PC-3 (cell line): ENCODE data around the gene MED17. TPM values are rescaled to one million over a fixed set of nuclear protein-coding genes. Genes with fewer than 3 reads are reported as not detected.

Experiments
- ATAC-seq: fragments of 200-7000 bp; cut with Tn5 transposase; 2 replicates; pipeline ENCODE4 v1.9.1; 2020; ENCODE audit warnings: mild to moderate bottlenecking, moderate library complexity
- BruUV-seq: library from RNA; stranded (reverse); fragments of 400-500 nt; replicated peaks from 2 replicates; lab custom pipeline; 2021; lab: Mats Ljungman, UMichigan
- CTCF ChIA-PET: fragments of 300-600 bp; sonication (Branson Sonifier 250); formaldehyde crosslinking; loops from one replicate; lab custom pipeline; 2022; ENCODE audit warnings: antibody characterized with exemption; lab: Charles Lee
- POLR2A ChIA-PET: fragments of 300-600 bp; sonication (Branson Sonifier 250); formaldehyde crosslinking; loops from one replicate; lab custom pipeline; 2022; ENCODE audit warnings: antibody characterized with exemption; ENCODE audit not compliant: unreplicated experiment; lab: Charles Lee
- DNase-seq: peaks from one replicate; pipeline ENCODE4 v3.0.0-alpha.2; 2015
- H2AFZ ChIP-seq: fragments of 300-600 bp; sonication (generic); 2 replicates; pipeline ENCODE4 v1.6.0; 2016; ENCODE audit warnings: antibody characterized with exemption, low read length
- H3F3A ChIP-seq: fragments of 300-600 bp; sonication (generic); one replicate; pipeline ENCODE4 v1.6.0; 2017; ENCODE audit warnings: antibody characterized with exemption, low read length, control low read depth, mild to moderate bottlenecking; ENCODE audit not compliant: unreplicated experiment
- H3K27ac ChIP-seq: fragments of 300-600 bp; sonication (generic); 2 replicates; pipeline ENCODE4 v1.5.1; 2016; ENCODE audit warnings: mild to moderate bottlenecking, low read length
- H3K27me3 ChIP-seq: fragments of 300-600 bp; sonication (generic); 2 replicates; pipeline ENCODE4 v1.6.1; 2016; ENCODE audit warnings: low read length, mixed read lengths
- H3K36me3 ChIP-seq: fragments of 300-600 bp; sonication (generic); 2 replicates; pipeline ENCODE4 v1.6.1; 2016; ENCODE audit warnings: low read depth, mixed run types, low read length, mixed read lengths
- H3K4me1 ChIP-seq: fragments of 300-600 bp; sonication (generic); 2 replicates; pipeline ENCODE4 v1.5.1; 2016; ENCODE audit warnings: low read length; ENCODE audit not compliant: insufficient read depth
- H3K4me2 ChIP-seq: fragments of 300-600 bp; sonication (generic); 2 replicates; pipeline ENCODE4 v1.6.0; 2016; ENCODE audit warnings: low read length
- H3K4me3 ChIP-seq: fragments of 300-600 bp; sonication (generic); 2 replicates; pipeline ENCODE4 v1.5.1; 2016; ENCODE audit warnings: mild to moderate bottlenecking, low read length, mixed read lengths
- H3K79me2 ChIP-seq: fragments of 300-600 bp; sonication (generic); 2 replicates; pipeline ENCODE4 v1.6.1; 2017; ENCODE audit warnings: low read length, mixed read lengths
- H3K9ac ChIP-seq: fragments of 300-600 bp; sonication (generic); 2 replicates; pipeline ENCODE4 v1.6.0; 2016; ENCODE audit warnings: mild to moderate bottlenecking, low read length
- H3K9me2 ChIP-seq: fragments of 300-600 bp; sonication (generic); replicated peaks from 2 replicates; pipeline ENCODE4 v1.6.1; 2016; ENCODE audit warnings: mixed run types, low read length, mixed read lengths
- H3K9me3 ChIP-seq: fragments of 300-600 bp; sonication (generic); 2 replicates; pipeline ENCODE4 v1.6.1; 2016; ENCODE audit warnings: low read length, mixed read lengths
- H4K20me1 ChIP-seq: fragments of 300-600 bp; sonication (generic); 2 replicates; pipeline ENCODE4 v1.6.1; 2016; ENCODE audit warnings: low read length, mixed read lengths
- CTCF ChIP-seq: fragments of 300-600 bp; sonication (generic); conservative IDR thresholded peaks from 2 replicates; pipeline ENCODE4 v1.5.1; 2017; ENCODE audit warnings: antibody characterized with exemption, low read depth, mild to moderate bottlenecking, low read length
- EZH2 ChIP-seq: fragments of 300-600 bp; sonication (generic); IDR thresholded peaks from one replicate; pipeline ENCODE4 v1.6.1; 2017; ENCODE audit warnings: antibody characterized with exemption, mild to moderate bottlenecking, low read length; ENCODE audit not compliant: unreplicated experiment
- EZH2phosphoT487 ChIP-seq: fragments of 300-600 bp; sonication (generic); IDR thresholded peaks from 2 replicates; pipeline ENCODE4 v1.6.1; 2018; ENCODE audit warnings: mild to moderate bottlenecking, antibody characterized with exemption, low read length, borderline replicate concordance
- intact Hi-C: fragments of 100-400 bp; cut with micrococcal nuclease; formaldehyde crosslinking; loops from 2 replicates; pipeline ENCODE4 v1.9.0; 2023
- total RNA-seq: library from RNA; depleted of rRNA; stranded (reverse); fragments of >200 nt; gene quantifications from 2 replicates; pipeline ENCODE4 v1.2.3, GENCODE V29; 2014

Gene MED17
- total RNA-seq, 1 experiment from 2014 or later: 58.5 TPM

- H3K4me3 ChIP-seq: no peak overlapping the region
- CTCF ChIA-PET: no interaction called here
- H3F3A ChIP-seq: no peaks in the 10 kb centered on the region
- no TSS peak for BruUV-seq
- H3K9me3 ChIP-seq: no peaks in the 10 kb centered on the region
- intact Hi-C loops: no loop called here
- peaks cover 9% of the 10 kb centered on the region; the same call in 1 of the 2 replicates for H3K36me3 ChIP-seq
- no peaks in the 10 kb centered on the region for H3K4me1 ChIP-seq
- no peak overlapping the region for H3K4me2 ChIP-seq
- POLR2A ChIA-PET: no interaction called here
- H3K27me3 ChIP-seq: no peaks in the 10 kb centered on the region
- no peaks in the 10 kb centered on the region for H3K9me2 ChIP-seq
- DNase-seq (no peak), ATAC-seq (no peak)
- TF ChIP-seq EZH2: no peak
- TF ChIP-seq CTCF: no peak
- no peak for TF ChIP-seq EZH2phosphoT487
- no peak overlapping the region for H3K27ac ChIP-seq
- H4K20me1 ChIP-seq: no peaks in the 10 kb centered on the region
- no peak overlapping the region for H2AFZ ChIP-seq
- H3K9ac ChIP-seq: no peak overlapping the region
- no peaks in the 10 kb centered on the region for H3K79me2 ChIP-seq
Measured at GRCh38 chr11:93819966-93820695, 36.0 kb downstream of the MED17 start.

GRCh38 chr11:93820847-93821246 lies 36.8 kb downstream of the MED17 start:
- Histone ChIP-seq H3F3A (no peaks in the 10 kb centered on the region), H3K36me3 (peaks cover 3% of the 10 kb centered on the region; the same call in 1 of the 2 replicates), H3K4me2 (no peak overlapping the region), H3K4me1 (no peaks in the 10 kb centered on the region), H4K20me1 (no peaks in the 10 kb centered on the region), H3K4me3 (no peak overlapping the region), H3K9ac (no peak overlapping the region), H3K9me2 (no peaks in the 10 kb centered on the region), H2AFZ (no peak overlapping the region), H3K27ac (no peak overlapping the region), H3K79me2 (no peaks in the 10 kb centered on the region), H3K9me3 (no peaks in the 10 kb centered on the region), H3K27me3 (no peaks in the 10 kb centered on the region)
- intact Hi-C loops: no loop called here
- TF ChIP-seq CTCF (no peak), EZH2 (no peak)
- no peak for ATAC-seq
- ChIA-PET CTCF (no interaction called here), POLR2A (no interaction called here)
- no TSS peak for BruUV-seq
- no peak for DNase-seq

- ATAC-seq (no peak), DNase-seq (no peak)
- CTCF ChIA-PET: no interaction called here
Measured at GRCh38 chr11:93821617-93822016, 37.5 kb downstream of the MED17 start.

More at GRCh38 chr11:93821617-93822016, 37.5 kb downstream of the MED17 start:
- Histone ChIP-seq H3K4me2 (no peak overlapping the region), H4K20me1 (no peaks in the 10 kb centered on the region), H2AFZ (no peak overlapping the region), H3F3A (no peaks in the 10 kb centered on the region), H3K36me3 (peaks cover 3% of the 10 kb centered on the region; the same call in 1 of the 2 replicates), H3K27me3 (no peaks in the 10 kb centered on the region), H3K4me1 (no peaks in the 10 kb centered on the region), H3K4me3 (no peak overlapping the region), H3K27ac (no peak overlapping the region), H3K9me3 (no peaks in the 10 kb centered on the region), H3K9me2 (no peaks in the 10 kb centered on the region), H3K9ac (no peak overlapping the region), H3K79me2 (no peaks in the 10 kb centered on the region)
- BruUV-seq: no TSS peak
- intact Hi-C loops: no loop called here
- POLR2A ChIA-PET: no interaction called here
- no peak for TF ChIP-seq CTCF
